Activated naive CD4-positive, alpha-beta T cell treated with anti-CD3 and anti-CD28 coated beads for 36 hours (primary cell): ENCODE measurements around the gene EFCAB14. TPM values are rescaled to one million over a fixed set of nuclear protein-coding genes. Genes with fewer than 3 reads are reported as not detected.
"Not testable (repeated sequence)": the region's sequence is repeated elsewhere in the genome, so short reads cannot be mapped to it uniquely, and the experiment has no call there.

Source experiments
- CTCF ChIA-PET: fragments of 350-600 bp; sonication (Branson Sonifier 250); formaldehyde crosslinking; loops from one replicate; lab custom pipeline; 2021; ENCODE audit warnings: antibody characterized with exemption; lab: Charles Lee
- DNase-seq: peaks from one replicate; pipeline ENCODE4 v3.0.0-alpha.2; 2020
- H3K27ac Mint-ChIP-seq: one replicate; pipeline ENCODE4 v1.8.0; 2021; ENCODE audit warnings: mild to moderate bottlenecking, mixed read lengths
- H3K27me3 Mint-ChIP-seq: one replicate; pipeline ENCODE4 v1.8.0; 2021; ENCODE audit warnings: low read depth, mixed read lengths
- H3K36me3 Mint-ChIP-seq: one replicate; pipeline ENCODE4 v1.8.0; 2021; ENCODE audit warnings: low read depth, mixed read lengths
- H3K4me1 Mint-ChIP-seq: one replicate; pipeline ENCODE4 v1.8.0; 2021; ENCODE audit warnings: low read depth, mixed read lengths
- H3K4me3 Mint-ChIP-seq: one replicate; pipeline ENCODE4 v1.8.0; 2021; ENCODE audit warnings: mild to moderate bottlenecking, moderate library complexity, mixed read lengths
- H3K9me3 Mint-ChIP-seq: one replicate; pipeline ENCODE4 v1.8.0; 2021; ENCODE audit warnings: mixed read lengths
- intact Hi-C: fragments of 100-400 bp; cut with micrococcal nuclease; formaldehyde crosslinking; loops from one replicate; pipeline ENCODE4 v1.15.1; 2023
- total RNA-seq, 2 experiments: library from RNA; stranded (reverse); gene quantifications; one replicate each; pipeline ENCODE4 v1.2.3, GENCODE V29; 2021

EFCAB14 gene
- total RNA-seq, 2 experiments from 2014 or later: 35.8 to 38.3 TPM

GRCh38 chr1:46677339-46677738, 41.6 kb downstream of the EFCAB14 start:
- Mint-ChIP-seq H3K36me3 (peaks cover 32% of the 10 kb centered on the region), H3K9me3 (no peaks in the 10 kb centered on the region), H3K27me3 (no peaks in the 10 kb centered on the region), H3K4me1 (peaks cover 35% of the 10 kb centered on the region), H3K4me3 (no peak overlapping the region), H3K27ac (peak overlapping the region; percentile 95)
- intact Hi-C loops: loop anchor here (2.0 kb wide), 1 partner anchor 41 kb away; the partner anchor contains the start of gene EFCAB14
- CTCF ChIA-PET: interaction anchor here (0.7 to 1.4 kb wide), 3 partner anchors 12 to 230 kb away, joined by 3 to 4 read pairs (median 4); no protein-coding TSS in a partner anchor
- no peak for DNase-seq

GRCh38 chr1:46676531-46676930, 42.4 kb downstream of the EFCAB14 start:
- no peak for DNase-seq
- CTCF ChIA-PET: interaction anchor here (0.9 to 1.4 kb wide), 3 partner anchors 28 to 230 kb away, joined by 3 to 4 read pairs (median 3); no protein-coding TSS in a partner anchor
- peak overlapping the region; percentile 95 for H3K27ac Mint-ChIP-seq
- H3K9me3 Mint-ChIP-seq: no peaks in the 10 kb centered on the region
- H3K27me3 Mint-ChIP-seq: no peaks in the 10 kb centered on the region
- H3K4me1 Mint-ChIP-seq: peaks cover 35% of the 10 kb centered on the region
- intact Hi-C loops: loop anchor here (2.0 kb wide), 1 partner anchor 42 kb away; the partner anchor contains the start of gene EFCAB14
- no peak overlapping the region for H3K4me3 Mint-ChIP-seq
- H3K36me3 Mint-ChIP-seq: peaks cover 26% of the 10 kb centered on the region

GRCh38 chr1:46675549-46676314, 43.2 kb downstream of the EFCAB14 start:
- intact Hi-C loops: loop anchor here (2.0 kb wide), 1 partner anchor 43 kb away; the partner anchor contains the start of gene EFCAB14
- Mint-ChIP-seq H3K27ac (peak overlapping the region; percentile 95), H3K4me3 (peak overlapping the region; percentile 27), H3K9me3 (no peaks in the 10 kb centered on the region), H3K36me3 (peaks cover 24% of the 10 kb centered on the region), H3K4me1 (peaks cover 35% of the 10 kb centered on the region), H3K27me3 (no peaks in the 10 kb centered on the region)
- CTCF ChIA-PET: interaction anchor here (0.6 to 1.3 kb wide), 3 partner anchors 27 to 141 kb away, joined by 3 to 4 read pairs (median 4); a partner anchor contains a TSS
- no peak for DNase-seq

GRCh38 chr1:46673749-46674182, 45.1 kb downstream of the EFCAB14 start:
- H3K36me3 Mint-ChIP-seq: peaks cover 14% of the 10 kb centered on the region
- intact Hi-C loops: no loop called here
- H3K27ac Mint-ChIP-seq: peak overlapping the region; percentile 26
- peaks cover 35% of the 10 kb centered on the region for H3K4me1 Mint-ChIP-seq
- CTCF ChIA-PET: no interaction called here
- H3K9me3 Mint-ChIP-seq: no peaks in the 10 kb centered on the region
- H3K27me3 Mint-ChIP-seq: no peaks in the 10 kb centered on the region
- H3K4me3 Mint-ChIP-seq: no peak overlapping the region
- peak; percentile 55 for DNase-seq

GRCh38 chr1:46672696-46673095, 46.2 kb downstream of the EFCAB14 start:
- Mint-ChIP-seq H3K36me3 (peaks cover 11% of the 10 kb centered on the region), H3K27me3 (no peaks in the 10 kb centered on the region), H3K4me3 (no peak overlapping the region), H3K27ac (peak overlapping the region; percentile 16), H3K9me3 (no peaks in the 10 kb centered on the region), H3K4me1 (peaks cover 35% of the 10 kb centered on the region)
- DNase-seq: no peak
- CTCF ChIA-PET: no interaction called here
- intact Hi-C loops: no loop called here

GRCh38 chr1:46671554-46671953, 47.4 kb downstream of the EFCAB14 start, which contains the start of gene TEX38:
TEX38 (plus strand) TSS chr1:46671854; CDS start chr1:46671935, 81 bp downstream.
- no peaks in the 10 kb centered on the region for H3K27me3 Mint-ChIP-seq
- H3K9me3 Mint-ChIP-seq: no peaks in the 10 kb centered on the region
- H3K36me3 Mint-ChIP-seq: peaks cover 9% of the 10 kb centered on the region
- peaks cover 35% of the 10 kb centered on the region for H3K4me1 Mint-ChIP-seq
- DNase-seq: no peak
- CTCF ChIA-PET: no interaction called here
- peak within 1 kb of the TSS; percentile 16 for H3K27ac Mint-ChIP-seq
- intact Hi-C loops: no loop called here
- H3K4me3 Mint-ChIP-seq: no peak within 1 kb of the TSS

- no peak overlapping the region for H3K27ac Mint-ChIP-seq
- no peak for DNase-seq
- CTCF ChIA-PET: no interaction called here
- intact Hi-C loops: no loop called here
- peaks cover 25% of the 10 kb centered on the region for H3K4me1 Mint-ChIP-seq
- no peak overlapping the region for H3K4me3 Mint-ChIP-seq
- H3K36me3 Mint-ChIP-seq: peaks cover 6% of the 10 kb centered on the region
- no peaks in the 10 kb centered on the region for H3K27me3 Mint-ChIP-seq
- H3K9me3 Mint-ChIP-seq: no peaks in the 10 kb centered on the region
Measured at GRCh38 chr1:46670134-46670533, 48.8 kb downstream of the EFCAB14 start.

- no peaks in the 10 kb centered on the region for H3K9me3 Mint-ChIP-seq
- CTCF ChIA-PET: interaction anchor here (0.6 to 1.4 kb wide), 6 partner anchors 14 to 221 kb away, joined by 3 to 5 read pairs (median 3); no protein-coding TSS in a partner anchor
- peak; percentile 83 for DNase-seq
Measured at GRCh38 chr1:46667782-46668760, 50.8 kb downstream of the EFCAB14 start, which contains the start of gene ATPAF1. ATPAF1 (minus strand) TSS chr1:46668364; CDS start chr1:46668322, 42 bp downstream.

GRCh38 chr1:46665983-46666382, 52.9 kb downstream of the EFCAB14 start:
- Mint-ChIP-seq H3K27ac (no peak overlapping the region), H3K4me3 (no peak overlapping the region), H3K9me3 (no peaks in the 10 kb centered on the region), H3K36me3 (peaks cover 16% of the 10 kb centered on the region), H3K4me1 (peaks cover 15% of the 10 kb centered on the region), H3K27me3 (no peaks in the 10 kb centered on the region)
- CTCF ChIA-PET: interaction anchor here (1.1 kb wide), 1 partner anchor 12 kb away, joined by 3 read pairs; no protein-coding TSS in a partner anchor
- no peak for DNase-seq
- intact Hi-C loops: no loop called here

More at GRCh38 chr1:46667782-46668760, 50.8 kb downstream of the EFCAB14 start, which contains the start of gene ATPAF1:
- Mint-ChIP-seq H3K4me1 (peaks cover 15% of the 10 kb centered on the region), H3K4me3 (no peak within 1 kb of the TSS), H3K36me3 (peaks cover 15% of the 10 kb centered on the region), H3K27me3 (no peaks in the 10 kb centered on the region), H3K27ac (peak within 1 kb of the TSS; percentile 9)
- intact Hi-C loops: loop anchor here (1.0 to 2.0 kb wide), 4 partner anchors 51 to 135 kb away; partner anchors contain the start of genes EFCAB14, MKNK1 and MOB3C

GRCh38 chr1:46662919-46663318, 56.0 kb downstream of the EFCAB14 start:
- DNase-seq, H3K27me3 Mint-ChIP-seq, H3K9me3 Mint-ChIP-seq, CTCF ChIA-PET, H3K27ac Mint-ChIP-seq, intact Hi-C loops, H3K4me3 Mint-ChIP-seq: not testable (repeated sequence)
- peaks cover 20% of the 10 kb centered on the region for H3K36me3 Mint-ChIP-seq
- peaks cover 27% of the 10 kb centered on the region for H3K4me1 Mint-ChIP-seq

GRCh38 chr1:46660116-46660515, 58.8 kb downstream of the EFCAB14 start:
- H3K27ac Mint-ChIP-seq, H3K4me3 Mint-ChIP-seq, H3K27me3 Mint-ChIP-seq, H3K9me3 Mint-ChIP-seq, intact Hi-C loops, DNase-seq: not testable (repeated sequence)
- peaks cover 33% of the 10 kb centered on the region for H3K36me3 Mint-ChIP-seq
- H3K4me1 Mint-ChIP-seq: peaks cover 17% of the 10 kb centered on the region
- CTCF ChIA-PET: interaction anchor here (0.7 kb wide), 2 partner anchors 57 to 71 kb away, joined by 3 to 4 read pairs; no protein-coding TSS in a partner anchor
